Smooth muscle cell (in vitro differentiated cells): Measurements from ENCODE around the gene TMEM14A. TPM values are rescaled to one million over a fixed set of nuclear protein-coding genes. Genes with fewer than 3 reads are reported as not detected.
"Not testable (repeated sequence)": the region's sequence is repeated elsewhere in the genome, so short reads cannot be mapped to it uniquely, and the experiment has no call there.

Source experiments
- DNase-seq: peaks from one replicate; lab custom pipeline; 2025; ENCODE audit not compliant: unreplicated experiment; lab: John Stamatoyannopoulos, UW
- H2AFZ ChIP-seq: fragments of 200-600 bp; sonication (generic); 2 replicates; pipeline ENCODE4 v1.6.0; 2016; ENCODE audit warnings: antibody characterized with exemption, low read depth, mild to moderate bottlenecking
- H3F3A ChIP-seq: fragments of 200-600 bp; sonication (generic); 2 replicates; pipeline ENCODE4 v1.6.0; 2017; ENCODE audit warnings: antibody characterized with exemption, low read depth
- H3K27ac ChIP-seq: fragments of 200-600 bp; sonication (generic); 2 replicates; pipeline ENCODE4 v1.5.1; 2016; ENCODE audit warnings: low read depth, mild to moderate bottlenecking
- H3K27me3 ChIP-seq: fragments of 200-600 bp; sonication (generic); 2 replicates; pipeline ENCODE4 v1.6.1; 2016; ENCODE audit warnings: low read depth, mild to moderate bottlenecking
- H3K36me3 ChIP-seq: fragments of 200-600 bp; sonication (generic); 2 replicates; pipeline ENCODE4 v1.5.1; 2016; ENCODE audit warnings: low read depth
- H3K4me1 ChIP-seq: fragments of 200-600 bp; sonication (generic); 2 replicates; pipeline ENCODE4 v1.5.1; 2016; ENCODE audit warnings: low read depth
- H3K4me2 ChIP-seq: fragments of 200-600 bp; sonication (generic); 2 replicates; pipeline ENCODE4 v1.6.0; 2016; ENCODE audit warnings: mild to moderate bottlenecking
- H3K4me3 ChIP-seq: fragments of 200-600 bp; sonication (generic); 2 replicates; pipeline ENCODE4 v1.5.1; 2016; ENCODE audit warnings: mild to moderate bottlenecking
- H3K79me2 ChIP-seq: fragments of 200-600 bp; sonication (generic); 2 replicates; pipeline ENCODE4 v1.6.0; 2016; ENCODE audit warnings: low read depth, mild to moderate bottlenecking
- H3K9ac ChIP-seq: fragments of 200-600 bp; sonication (generic); 2 replicates; pipeline ENCODE4 v1.6.0; 2016; ENCODE audit warnings: low read depth
- H3K9me3 ChIP-seq: fragments of 200-600 bp; sonication (generic); replicated peaks from 2 replicates; pipeline ENCODE4 v1.5.1; 2016; ENCODE audit warnings: low read depth
- H4K20me1 ChIP-seq: fragments of 200-600 bp; sonication (generic); 2 replicates; pipeline ENCODE4 v1.6.0; 2016; ENCODE audit warnings: low read depth
- WGBS: methylation state at CpG from one replicate; pipeline ENCODE4 v1.1.7; 2016; ENCODE audit warnings: low lambda C conversion rate; 5-methylcytosine and 5-hydroxymethylcytosine counted together
- polyA plus RNA-seq: library from polyadenylated mRNA; unstranded; fragments of >200 nt; fragmentation: Nextera tagmentation; extraction: Ambion mirVana; gene quantifications from 2 replicates; pipeline ENCODE4 v1.2.1, GENCODE V29; 2016
- total RNA-seq: library from RNA; depleted of rRNA; stranded (reverse); fragments of >200 nt; gene quantifications from 2 replicates; pipeline ENCODE4 v1.2.3, GENCODE V29; 2014
- TF ChIP-seq, protein P1 (sequence below): fragments of 200-600 bp; sonication (generic); IDR thresholded peaks from 2 replicates; pipeline ENCODE4 v1.5.1; 2017; ENCODE audit warnings: borderline replicate concordance, mild to moderate bottlenecking, antibody characterized with exemption; ENCODE audit not compliant: insufficient read depth, poor library complexity, severe bottlenecking

The TMEM14A gene
- total and polyA plus RNA-seq, 2 experiments from 2014 or later: 68.7 to 77.7 TPM

DNA sequence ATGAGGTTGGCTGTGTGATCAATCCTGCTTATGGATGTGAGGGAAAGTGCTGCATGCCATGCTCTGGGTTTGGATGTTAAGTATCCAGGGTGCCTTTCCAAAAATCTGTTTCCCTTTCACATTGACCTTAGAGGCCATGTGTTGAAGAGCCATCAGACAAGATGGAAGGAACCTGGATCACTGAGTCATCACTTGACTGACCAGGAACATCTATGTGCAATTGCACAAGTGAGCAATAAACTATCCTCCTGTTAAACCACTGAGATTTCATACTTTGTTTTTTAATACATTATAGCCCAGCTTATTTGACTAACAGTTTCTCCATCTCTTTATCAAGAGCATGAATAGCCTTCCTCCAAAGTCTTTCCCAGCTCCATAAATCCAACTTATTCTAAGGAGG lies 17.8 kb upstream of the TMEM14A start:
- Histone ChIP-seq H3K9ac (no peak overlapping the region), H3K79me2 (no peaks in the 10 kb centered on the region), H3K4me1 (peaks cover 19% of the 10 kb centered on the region), H3K4me3 (no peak overlapping the region), H3K9me3 (no peaks in the 10 kb centered on the region), H3F3A (peaks cover 3% of the 10 kb centered on the region), H4K20me1 (no peaks in the 10 kb centered on the region), H3K36me3 (no peaks in the 10 kb centered on the region), H2AFZ (no peak overlapping the region), H3K27ac (no peak overlapping the region), H3K27me3 (no peaks in the 10 kb centered on the region), H3K4me2 (no peak overlapping the region)
- DNase-seq: no peak
- TF ChIP-seq, protein P1, sequence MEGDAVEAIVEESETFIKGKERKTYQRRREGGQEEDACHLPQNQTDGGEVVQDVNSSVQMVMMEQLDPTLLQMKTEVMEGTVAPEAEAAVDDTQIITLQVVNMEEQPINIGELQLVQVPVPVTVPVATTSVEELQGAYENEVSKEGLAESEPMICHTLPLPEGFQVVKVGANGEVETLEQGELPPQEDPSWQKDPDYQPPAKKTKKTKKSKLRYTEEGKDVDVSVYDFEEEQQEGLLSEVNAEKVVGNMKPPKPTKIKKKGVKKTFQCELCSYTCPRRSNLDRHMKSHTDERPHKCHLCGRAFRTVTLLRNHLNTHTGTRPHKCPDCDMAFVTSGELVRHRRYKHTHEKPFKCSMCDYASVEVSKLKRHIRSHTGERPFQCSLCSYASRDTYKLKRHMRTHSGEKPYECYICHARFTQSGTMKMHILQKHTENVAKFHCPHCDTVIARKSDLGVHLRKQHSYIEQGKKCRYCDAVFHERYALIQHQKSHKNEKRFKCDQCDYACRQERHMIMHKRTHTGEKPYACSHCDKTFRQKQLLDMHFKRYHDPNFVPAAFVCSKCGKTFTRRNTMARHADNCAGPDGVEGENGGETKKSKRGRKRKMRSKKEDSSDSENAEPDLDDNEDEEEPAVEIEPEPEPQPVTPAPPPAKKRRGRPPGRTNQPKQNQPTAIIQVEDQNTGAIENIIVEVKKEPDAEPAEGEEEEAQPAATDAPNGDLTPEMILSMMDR: no peak

DNA sequence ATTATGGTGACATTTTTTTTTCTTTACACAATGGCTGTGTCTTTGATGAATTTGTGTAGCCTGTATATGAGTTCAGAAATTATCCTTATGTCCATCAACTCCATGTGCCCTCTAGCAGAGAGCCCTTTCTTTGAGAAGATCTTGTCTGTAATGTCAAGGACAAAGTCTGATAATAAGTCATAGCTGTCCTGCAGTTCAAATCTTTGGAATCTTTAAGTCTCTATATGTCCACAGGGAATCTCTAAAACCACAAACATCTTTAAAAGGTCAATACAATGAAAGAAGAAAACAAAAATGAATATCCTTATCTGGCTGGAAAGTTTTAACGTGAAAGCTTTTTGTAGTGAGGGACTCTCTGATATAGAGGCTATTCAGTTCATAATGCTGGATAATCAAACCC lies 16.9 kb upstream of the TMEM14A start:
- 82% methylated on average over 1 of the region's 1 CpG for WGBS
- no peaks in the 10 kb centered on the region for H3K36me3 ChIP-seq

DNA sequence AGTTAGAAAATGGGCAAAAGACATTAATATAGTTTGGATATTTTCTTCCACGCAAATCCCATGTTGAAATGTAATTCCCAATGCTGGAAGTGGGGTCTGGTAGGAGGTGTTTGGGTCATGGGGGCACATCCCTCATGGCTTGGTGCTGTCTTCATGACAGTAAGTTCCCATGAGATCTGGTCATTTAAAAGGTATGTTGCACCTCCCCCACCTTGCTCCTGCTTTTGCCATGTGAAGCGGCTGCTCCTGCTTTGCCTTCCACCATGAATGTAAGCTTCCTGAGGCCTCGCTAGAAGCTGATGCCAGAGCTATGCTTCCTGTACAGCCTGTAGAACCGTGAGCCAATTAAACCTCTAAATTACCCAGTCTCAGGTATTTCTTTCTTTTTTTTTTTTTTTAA lies 16.3 kb upstream of the TMEM14A start:
- H3K4me3 ChIP-seq: no peak overlapping the region
- no peaks in the 10 kb centered on the region for H3K9me3 ChIP-seq
- H4K20me1 ChIP-seq: no peaks in the 10 kb centered on the region
- no peaks in the 10 kb centered on the region for H3K27me3 ChIP-seq
- no peak overlapping the region for H2AFZ ChIP-seq
- DNase-seq: no peak
- no peak overlapping the region for H3K9ac ChIP-seq
- no peak overlapping the region for H3K27ac ChIP-seq
- H3F3A ChIP-seq: no peaks in the 10 kb centered on the region
- H3K36me3 ChIP-seq: no peaks in the 10 kb centered on the region
- H3K4me1 ChIP-seq: peaks cover 4% of the 10 kb centered on the region
- no peak overlapping the region for H3K4me2 ChIP-seq
- H3K79me2 ChIP-seq: no peaks in the 10 kb centered on the region
- TF ChIP-seq, protein P1: no peak
- 93% methylated on average over 4 of the region's 4 CpGs for WGBS

More for the DNA sequence above, 16.9 kb upstream of the TMEM14A start:
- Histone ChIP-seq H4K20me1 (no peaks in the 10 kb centered on the region), H3K27me3 (no peaks in the 10 kb centered on the region), H3K79me2 (no peaks in the 10 kb centered on the region), H3K4me2 (no peak overlapping the region), H2AFZ (no peak overlapping the region), H3K27ac (no peak overlapping the region), H3K4me3 (no peak overlapping the region), H3F3A (no peaks in the 10 kb centered on the region), H3K9me3 (no peaks in the 10 kb centered on the region), H3K9ac (no peak overlapping the region), H3K4me1 (peaks cover 10% of the 10 kb centered on the region)
- DNase-seq: no peak
- TF ChIP-seq, protein P1: no peak

DNA sequence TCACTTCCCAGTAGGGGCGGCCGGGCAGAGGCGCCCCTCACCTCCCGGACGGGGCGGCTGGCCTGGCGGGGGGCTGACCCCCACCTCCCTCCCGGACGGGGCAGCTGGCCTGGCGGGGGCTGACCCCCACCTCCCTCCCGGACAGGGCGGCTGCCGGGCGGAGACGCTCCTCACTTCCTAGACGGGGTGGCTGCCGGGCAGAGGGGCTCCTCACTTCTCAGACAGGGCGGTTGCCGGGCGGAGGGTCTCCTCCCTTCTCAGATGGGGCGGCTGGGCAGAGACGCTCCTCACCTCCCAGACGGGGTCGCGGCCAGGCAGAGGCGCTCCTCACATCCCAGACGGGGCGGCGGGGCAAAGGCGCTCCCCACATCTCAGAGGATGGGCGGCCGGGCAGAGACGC lies 15.0 kb upstream of the TMEM14A start:
- not testable (repeated sequence) for H3K4me3 ChIP-seq, H3K4me1 ChIP-seq, H3K36me3 ChIP-seq, H3K27ac ChIP-seq, H3K79me2 ChIP-seq, H3K9ac ChIP-seq, H3K9me3 ChIP-seq, H3K27me3 ChIP-seq, H4K20me1 ChIP-seq, H3F3A ChIP-seq, H2AFZ ChIP-seq, H3K4me2 ChIP-seq, DNase-seq
- WGBS: 100% methylated on average over 7 of the region's 33 CpGs
